Central memory CD8-positive, alpha-beta T cell (primary cell): ENCODE data around the gene HACD2.

Source experiments
- ATAC-seq: fragments of 150-1000 bp; cut with Tn5 transposase; replicated peaks from 2 replicates; pipeline ENCODE4 v1.10.0; 2022; ENCODE audit warnings: mild to moderate bottlenecking, moderate FRiP score, moderate number of reproducible peaks; ENCODE audit not compliant: poor library complexity, severe bottlenecking; ENCODE audit errors: extremely low read depth
- DNase-seq, 2 donors: peaks; one replicate each; pipeline ENCODE4 v3.0.0; 2021; ENCODE audit warnings: low spot score in 2 of 2
- H3K27ac Mint-ChIP-seq: one replicate; pipeline ENCODE4 v1.8.0; 2022; ENCODE audit warnings: low read depth, mild to moderate bottlenecking, moderate library complexity, mixed read lengths
- H3K27me3 Mint-ChIP-seq: one replicate; pipeline ENCODE4 v1.8.0; 2022; ENCODE audit warnings: mixed read lengths
- H3K36me3 Mint-ChIP-seq: one replicate; pipeline ENCODE4 v1.8.0; 2022; ENCODE audit warnings: mild to moderate bottlenecking, moderate library complexity, mixed read lengths; ENCODE audit not compliant: insufficient read depth
- H3K4me1 Mint-ChIP-seq: one replicate; pipeline ENCODE4 v1.8.0; 2022; ENCODE audit warnings: mixed read lengths
- H3K4me3 Mint-ChIP-seq: one replicate; pipeline ENCODE4 v1.8.0; 2022; ENCODE audit warnings: mild to moderate bottlenecking, moderate library complexity, mixed read lengths
- H3K9me3 Mint-ChIP-seq: one replicate; pipeline ENCODE4 v1.8.0; 2022; ENCODE audit warnings: mixed read lengths

HACD2 gene

DNA sequence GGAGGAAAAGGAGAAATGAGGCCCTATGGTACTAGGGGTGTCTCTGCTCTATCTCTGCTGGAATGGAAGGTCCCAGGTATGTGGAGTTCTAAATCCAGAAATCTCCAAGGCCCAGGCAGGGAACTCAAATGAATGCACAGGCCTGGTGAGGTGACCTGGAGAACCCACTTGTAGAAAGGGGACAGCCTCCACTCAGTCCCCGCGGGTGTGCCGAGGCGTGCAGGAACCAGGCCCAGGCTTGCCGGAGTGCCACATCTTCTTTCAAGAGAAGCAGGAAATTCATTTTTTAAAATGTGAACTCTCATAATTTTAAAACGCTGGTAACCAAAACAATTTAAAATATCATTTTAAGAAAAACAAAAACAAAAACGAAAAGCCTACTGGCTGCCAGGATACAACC, 103.8 kb downstream of the HACD2 start:
- ATAC-seq: no peak
- no peaks in the 10 kb centered on the region for H3K36me3 Mint-ChIP-seq
- H3K4me1 Mint-ChIP-seq: no peaks in the 10 kb centered on the region
- H3K27me3 Mint-ChIP-seq: peaks cover 65% of the 10 kb centered on the region
- H3K9me3 Mint-ChIP-seq: no peaks in the 10 kb centered on the region
- no peak for DNase-seq
- H3K27ac Mint-ChIP-seq: no peak overlapping the region
- H3K4me3 Mint-ChIP-seq: no peak overlapping the region

DNA sequence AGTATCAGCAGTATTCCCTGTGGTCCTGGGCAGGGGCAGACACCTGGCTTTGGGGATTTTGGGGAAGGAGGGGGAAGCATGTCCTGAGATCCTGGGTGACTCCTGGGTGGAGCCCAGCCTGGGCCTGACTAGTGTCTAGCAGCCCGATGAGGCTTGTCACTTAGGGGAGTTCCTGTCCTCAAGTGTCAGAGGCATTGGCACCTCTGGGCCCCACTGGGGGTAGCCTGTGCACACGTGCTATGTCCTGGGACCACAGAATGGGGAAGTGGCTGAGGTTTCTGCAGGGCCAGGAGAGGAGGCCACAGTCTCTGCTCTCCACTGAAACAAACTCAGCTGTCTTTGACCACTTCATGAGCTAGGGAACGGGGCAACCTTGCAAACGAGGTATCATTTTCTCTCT, 104.4 kb downstream of the HACD2 start:
- no peak for ATAC-seq
- Mint-ChIP-seq H3K27ac (no peak overlapping the region), H3K4me1 (no peaks in the 10 kb centered on the region), H3K27me3 (peaks cover 67% of the 10 kb centered on the region), H3K36me3 (no peaks in the 10 kb centered on the region), H3K4me3 (no peak overlapping the region), H3K9me3 (no peaks in the 10 kb centered on the region)
- DNase-seq: no peak

GRCh38 chr3:123479891-123480290, 105.0 kb downstream of the HACD2 start:
- H3K4me1 Mint-ChIP-seq: no peaks in the 10 kb centered on the region
- DNase-seq: no peak
- no peaks in the 10 kb centered on the region for H3K9me3 Mint-ChIP-seq
- no peak overlapping the region for H3K27ac Mint-ChIP-seq
- ATAC-seq: no peak
- H3K36me3 Mint-ChIP-seq: no peaks in the 10 kb centered on the region
- peaks cover 67% of the 10 kb centered on the region for H3K27me3 Mint-ChIP-seq
- H3K4me3 Mint-ChIP-seq: no peak overlapping the region

- H3K36me3 Mint-ChIP-seq: no peaks in the 10 kb centered on the region
- ATAC-seq (no peak), DNase-seq (no peak)
- H3K4me1 Mint-ChIP-seq: no peaks in the 10 kb centered on the region
- no peak overlapping the region for H3K4me3 Mint-ChIP-seq
- no peak overlapping the region for H3K27ac Mint-ChIP-seq
- peaks cover 63% of the 10 kb centered on the region for H3K27me3 Mint-ChIP-seq
- no peaks in the 10 kb centered on the region for H3K9me3 Mint-ChIP-seq
Observed at GRCh38 chr3:123478314-123478713, 106.5 kb downstream of the HACD2 start.

DNA sequence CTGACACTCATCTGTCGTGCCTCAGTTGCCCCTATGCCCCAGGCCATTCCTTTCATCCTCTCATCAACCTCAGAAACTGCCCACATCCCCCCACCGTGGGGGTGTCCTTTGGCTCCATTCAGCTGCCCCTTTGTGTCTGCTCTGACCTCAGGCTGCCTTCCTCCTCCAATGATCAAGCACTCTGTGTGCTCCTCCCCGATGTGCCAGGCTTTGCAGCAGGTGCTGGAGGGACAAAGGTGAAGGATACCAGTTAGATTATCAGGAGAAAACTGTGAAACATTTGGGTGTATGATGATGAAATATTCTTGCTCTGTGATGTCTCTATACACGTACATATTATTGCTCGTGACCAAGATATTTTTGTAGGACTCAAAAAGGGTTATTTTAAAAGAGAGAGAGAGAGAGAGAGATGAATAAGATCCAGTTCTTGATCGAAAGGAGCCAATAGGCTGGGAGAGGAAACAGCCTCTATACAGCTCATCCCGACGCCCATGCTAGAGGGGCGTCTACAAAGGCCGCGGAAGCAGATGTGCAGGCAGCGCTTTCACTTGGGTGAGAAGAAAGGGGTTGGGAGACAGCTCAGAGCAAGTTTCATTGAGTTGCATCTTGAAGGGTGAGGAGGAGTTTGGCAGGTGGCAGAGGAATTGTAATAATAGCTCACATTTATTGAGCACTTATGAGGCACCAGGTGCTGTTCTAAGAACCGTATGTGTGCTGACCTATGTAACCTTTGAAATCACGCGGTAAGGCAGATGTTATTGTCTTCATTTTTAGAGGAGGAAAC, 107.7 kb downstream of the HACD2 start:
- ATAC-seq: no peak
- DNase-seq: no peak
- Mint-ChIP-seq H3K27me3 (peaks cover 63% of the 10 kb centered on the region), H3K4me1 (no peaks in the 10 kb centered on the region), H3K9me3 (no peaks in the 10 kb centered on the region), H3K4me3 (no peak overlapping the region), H3K27ac (no peak overlapping the region), H3K36me3 (no peaks in the 10 kb centered on the region)

DNA sequence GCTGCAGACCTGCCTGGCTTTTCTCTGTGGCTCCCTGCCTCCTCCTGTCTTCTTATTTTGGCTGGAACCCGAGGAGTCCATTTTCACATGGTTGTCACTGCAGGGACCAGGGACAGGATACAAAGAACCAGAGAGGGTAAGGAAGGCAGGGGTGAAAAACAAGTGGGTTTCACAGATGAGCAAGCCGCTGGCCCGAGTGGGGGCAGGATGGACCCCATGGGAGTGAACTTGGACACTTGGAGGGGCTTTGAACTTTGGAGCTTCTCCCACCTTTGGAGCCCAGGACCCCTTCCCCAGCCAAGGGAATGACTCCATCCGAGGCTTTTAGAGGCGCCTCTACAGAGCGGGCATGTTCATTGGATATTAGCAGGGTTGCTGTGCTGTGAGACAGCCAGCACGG, 109.1 kb downstream of the HACD2 start:
- no peaks in the 10 kb centered on the region for H3K9me3 Mint-ChIP-seq
- H3K36me3 Mint-ChIP-seq: no peaks in the 10 kb centered on the region

GRCh38 chr3:123471106-123471505, 113.7 kb downstream of the HACD2 start:
- Mint-ChIP-seq H3K9me3 (no peaks in the 10 kb centered on the region), H3K4me1 (no peaks in the 10 kb centered on the region), H3K4me3 (no peak overlapping the region), H3K36me3 (peaks cover 2% of the 10 kb centered on the region), H3K27ac (no peak overlapping the region), H3K27me3 (peaks cover 33% of the 10 kb centered on the region)
- ATAC-seq: no peak
- no peak for DNase-seq

More for the DNA sequence above, 109.1 kb downstream of the HACD2 start:
- Mint-ChIP-seq H3K27me3 (peaks cover 57% of the 10 kb centered on the region), H3K4me3 (no peak overlapping the region), H3K27ac (no peak overlapping the region), H3K4me1 (no peaks in the 10 kb centered on the region)
- DNase-seq: no peak
- ATAC-seq: no peak

GRCh38 chr3:123469323-123469995, 115.4 kb downstream of the HACD2 start:
- DNase-seq: no peak
- no peak overlapping the region for H3K4me3 Mint-ChIP-seq
- H3K27me3 Mint-ChIP-seq: peaks cover 32% of the 10 kb centered on the region
- no peaks in the 10 kb centered on the region for H3K9me3 Mint-ChIP-seq
- no peaks in the 10 kb centered on the region for H3K4me1 Mint-ChIP-seq
- ATAC-seq: no peak
- H3K36me3 Mint-ChIP-seq: peaks cover 2% of the 10 kb centered on the region
- no peak overlapping the region for H3K27ac Mint-ChIP-seq

- H3K36me3 Mint-ChIP-seq: peaks cover 2% of the 10 kb centered on the region
Observed at GRCh38 chr3:123467046-123467445, 117.8 kb downstream of the HACD2 start.

GRCh38 chr3:123464211-123464610, 120.6 kb downstream of the HACD2 start:
- H3K36me3 Mint-ChIP-seq: no peaks in the 10 kb centered on the region
- H3K27me3 Mint-ChIP-seq: peaks cover 49% of the 10 kb centered on the region
- no peak overlapping the region for H3K4me3 Mint-ChIP-seq
- no peak for ATAC-seq
- H3K9me3 Mint-ChIP-seq: no peaks in the 10 kb centered on the region
- H3K4me1 Mint-ChIP-seq: no peaks in the 10 kb centered on the region
- H3K27ac Mint-ChIP-seq: no peak overlapping the region
- no peak for DNase-seq

More at GRCh38 chr3:123467046-123467445, 117.8 kb downstream of the HACD2 start:
- ATAC-seq: no peak
- Mint-ChIP-seq H3K9me3 (no peaks in the 10 kb centered on the region), H3K27ac (no peak overlapping the region), H3K4me1 (no peaks in the 10 kb centered on the region), H3K27me3 (peaks cover 32% of the 10 kb centered on the region), H3K4me3 (no peak overlapping the region)
- no peak for DNase-seq

- Mint-ChIP-seq H3K4me1 (no peaks in the 10 kb centered on the region), H3K4me3 (no peak overlapping the region), H3K36me3 (no peaks in the 10 kb centered on the region), H3K27ac (no peak overlapping the region), H3K9me3 (no peaks in the 10 kb centered on the region), H3K27me3 (peaks cover 58% of the 10 kb centered on the region)
- ATAC-seq: no peak
- no peak for DNase-seq
Observed at GRCh38 chr3:123459862-123460261, 125.0 kb downstream of the HACD2 start.

DNA sequence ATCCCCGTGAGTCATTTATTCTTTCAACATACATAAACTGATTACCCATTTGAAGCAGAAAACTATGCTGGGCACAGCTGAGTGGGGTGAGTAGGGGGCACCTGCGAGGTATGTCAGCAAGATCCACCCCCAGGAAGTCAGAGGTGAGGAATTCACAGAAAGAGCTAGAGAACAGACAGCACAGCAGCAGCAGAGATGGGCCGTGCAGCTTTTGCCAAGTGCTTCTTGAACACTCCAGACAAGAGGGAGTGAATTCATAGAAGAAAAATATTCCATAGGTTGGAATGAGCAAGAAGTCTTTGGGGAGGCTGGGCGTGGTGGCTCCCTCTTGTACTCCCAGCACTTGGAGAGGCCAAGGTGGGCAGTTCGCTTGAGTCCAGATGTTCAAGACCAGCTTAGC, 126.6 kb downstream of the HACD2 start:
- Mint-ChIP-seq H3K36me3 (no peaks in the 10 kb centered on the region), H3K27ac (no peak overlapping the region), H3K9me3 (no peaks in the 10 kb centered on the region), H3K4me1 (no peaks in the 10 kb centered on the region), H3K27me3 (peaks cover 73% of the 10 kb centered on the region), H3K4me3 (no peak overlapping the region)
- ATAC-seq (no peak), DNase-seq (no peak)

- Mint-ChIP-seq H3K4me3 (no peak overlapping the region), H3K27ac (no peak overlapping the region), H3K4me1 (no peaks in the 10 kb centered on the region), H3K27me3 (peaks cover 74% of the 10 kb centered on the region), H3K9me3 (no peaks in the 10 kb centered on the region), H3K36me3 (no peaks in the 10 kb centered on the region)
- no peak for ATAC-seq
- no peak for DNase-seq
Observed at GRCh38 chr3:123457841-123458240, 127.0 kb downstream of the HACD2 start.
